GM18502 (cell line): ENCODE measurements around the gene RASGEF1B.

Source experiments
- ATAC-seq: cut with Tn5 transposase; IDR thresholded peaks from one replicate; pipeline ENCODE4 v1.9.1; 2021; ENCODE audit warnings: mild to moderate bottlenecking; ENCODE audit not compliant: unreplicated experiment, poor library complexity

RASGEF1B gene

DNA sequence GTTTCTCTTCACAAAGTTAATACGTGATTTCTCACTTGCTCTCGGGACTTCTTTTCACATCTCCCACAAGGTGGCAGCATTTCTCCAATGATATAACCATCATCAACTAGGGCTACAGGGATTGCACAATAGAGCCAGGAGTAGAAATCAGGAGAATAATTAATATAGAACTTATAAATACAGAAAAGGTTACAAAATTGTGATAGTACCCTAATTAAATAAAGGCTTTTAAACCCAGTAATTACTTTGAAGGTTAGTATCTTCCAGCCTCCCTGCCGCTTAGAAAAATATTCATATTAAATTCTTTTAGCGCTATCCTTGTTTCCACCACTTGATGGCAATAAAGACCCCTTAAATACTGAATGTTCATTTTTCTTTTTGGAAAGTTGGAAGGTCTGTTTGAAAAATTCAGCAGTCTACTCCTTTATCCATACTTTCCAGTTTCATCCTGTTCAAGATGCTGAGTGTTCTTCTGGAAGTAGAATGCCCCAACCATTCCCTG, 65.8 kb downstream of the RASGEF1B start:
- ATAC-seq, result peak; percentile 87

DNA sequence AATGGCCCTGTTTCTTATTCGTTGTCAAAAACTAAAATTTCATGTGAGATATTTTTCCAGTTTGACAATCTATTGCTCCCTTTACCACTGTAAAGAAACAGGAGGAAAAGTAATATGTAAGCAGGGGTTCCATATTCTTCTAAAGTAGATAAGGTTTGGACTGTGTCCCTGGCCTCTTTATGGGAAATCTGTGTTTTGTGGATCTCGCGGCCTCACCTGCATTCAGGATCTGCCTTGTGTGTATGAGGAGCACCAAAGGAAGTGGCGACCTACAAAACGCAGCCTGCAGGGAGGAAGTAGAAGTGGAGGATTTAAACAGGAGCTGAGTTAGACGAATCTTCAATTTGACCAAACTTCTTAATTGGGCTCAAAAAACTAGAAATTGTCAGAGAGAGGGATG, 67.0 kb downstream of the RASGEF1B start:
- no peak for ATAC-seq

- no peak for ATAC-seq
Measured at GRCh38 chr4:81404294-81404693, 67.4 kb downstream of the RASGEF1B start.

- ATAC-seq, result no peak
Measured at GRCh38 chr4:81399306-81400086, 72.2 kb downstream of the RASGEF1B start.

GRCh38 chr4:81398379-81398778, 73.3 kb downstream of the RASGEF1B start:
- ATAC-seq, result no peak

GRCh38 chr4:81397635-81398034, 74.1 kb downstream of the RASGEF1B start:
- ATAC-seq, result no peak

GRCh38 chr4:81395239-81395638, 76.5 kb downstream of the RASGEF1B start:
- ATAC-seq, result no peak

- no peak for ATAC-seq
Measured at GRCh38 chr4:81392164-81392563, 79.5 kb downstream of the RASGEF1B start.

GRCh38 chr4:81389720-81390119, 82.0 kb downstream of the RASGEF1B start:
- no peak for ATAC-seq

- no peak for ATAC-seq
Measured at GRCh38 chr4:81380437-81380836, 91.3 kb downstream of the RASGEF1B start.

- no peak for ATAC-seq
Measured at GRCh38 chr4:81378386-81378785, 93.3 kb downstream of the RASGEF1B start.

- no peak for ATAC-seq
Measured at GRCh38 chr4:81377191-81377590, 94.5 kb downstream of the RASGEF1B start.

GRCh38 chr4:81376720-81377119, 95.0 kb downstream of the RASGEF1B start:
- no peak for ATAC-seq
